GM12891 (cell line): Measurements from ENCODE around the gene SLCO2A1.

ENCODE experiments used
- PAX5 ChIP-seq: IDR thresholded peaks from 2 replicates; pipeline ENCODE4 v1.6.1; 2011; ENCODE audit warnings: low read length, moderate library complexity, mild to moderate bottlenecking; ENCODE audit not compliant: insufficient read depth, severe bottlenecking
- POLR2A ChIP-seq: IDR thresholded peaks from 2 replicates; pipeline ENCODE4 v1.6.1; 2011; ENCODE audit warnings: low read depth, low read length, control low read depth
- POLR2AphosphoS5 ChIP-seq: IDR thresholded peaks from 2 replicates; pipeline ENCODE4 v1.6.1; 2011; ENCODE audit warnings: low read depth, low read length, control low read depth
- POU2F2 ChIP-seq: IDR thresholded peaks from 2 replicates; pipeline ENCODE4 v1.6.1; 2011; ENCODE audit warnings: low read depth, mild to moderate bottlenecking, control low read depth, low read length, moderate library complexity
- SPI1 ChIP-seq: IDR thresholded peaks from 2 replicates; pipeline ENCODE4 v1.6.1; 2011; ENCODE audit warnings: low read depth, low read length, control low read depth
- TAF1 ChIP-seq: IDR thresholded peaks from 2 replicates; pipeline ENCODE4 v1.6.1; 2011; ENCODE audit warnings: low read depth, low read length, control low read depth

GRCh38 chr3:133954717-133955360, 74.9 kb downstream of the SLCO2A1 start:
- TF ChIP-seq POLR2AphosphoS5, result no peak
- no peak for TF ChIP-seq POLR2A
- no peak for TF ChIP-seq SPI1
- TF ChIP-seq TAF1, result no peak
- TF ChIP-seq PAX5, result no peak
- TF ChIP-seq POU2F2, result no peak
